ENCODE results near the gene ZFYVE28. TPM values are rescaled to one million over a fixed set of nuclear protein-coding genes. Genes with fewer than 3 reads are reported as not detected.

The ZFYVE28 gene
- total and polyA plus RNA-seq, 2 of the 8 experiments (the other 6 are each of a cell fraction or from before 2014, with no cell fraction given): 1.7 to 4.9 TPM

DNA sequence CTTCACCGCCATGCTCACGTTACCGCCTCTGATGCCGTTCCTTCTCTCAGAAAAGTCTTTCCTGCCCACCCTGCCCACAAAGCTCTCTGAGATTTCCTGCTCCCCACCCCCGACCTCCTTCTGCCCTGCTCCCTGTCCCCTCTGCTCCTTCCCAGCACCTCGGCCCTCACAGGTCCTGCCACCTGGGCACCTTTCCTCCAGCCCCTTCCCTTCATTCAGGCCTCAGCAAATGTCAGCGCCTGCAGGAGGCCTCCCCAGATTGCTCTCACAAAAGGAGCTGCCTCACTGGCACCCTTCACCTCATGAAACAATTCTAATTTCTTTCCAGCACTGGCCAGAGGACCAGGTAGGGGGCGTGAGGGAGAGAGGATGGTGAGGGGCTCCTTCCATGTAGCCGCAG, 122.9 kb downstream of the ZFYVE28 start:
- Histone ChIP-seq H3K23me2 (ENCODE audit: low read depth, low read length) (no peaks in the 10 kb centered on the region), H2AFZ (ENCODE audit: low read length) (no peak overlapping the region), H3K14ac (ENCODE audit: insufficient read length) (no peak overlapping the region), H3K18ac (ENCODE audit: extremely low read depth, low read length) (no peak overlapping the region), H2AK5ac (ENCODE audit: low read depth, low read length) (no peak overlapping the region), H3K4me2 (ENCODE audit: insufficient read depth in 1 of 2, low read depth in 2 of 2, low read length in 2 of 2) (no peak overlapping the region), H3K23ac (ENCODE audit: insufficient read length) (no peak overlapping the region), H2BK5ac (ENCODE audit: low read depth, low read length) (no peak overlapping the region), H3K27ac (ENCODE audit: low read depth, low read length) (no peak overlapping the region), H3K79me2 (ENCODE audit: control insufficient read depth in 1 of 2, insufficient read depth in 2 of 2, low read length in 2 of 2) (no peaks in the 10 kb centered on the region), H4K8ac (ENCODE audit: extremely low read depth, insufficient read depth, low read length) (no peak overlapping the region), H3K79me1 (ENCODE audit: low read depth, low read length) (no peaks in the 10 kb centered on the region; the same call in 1 of the 2 replicates), H3K9me3 (ENCODE audit: insufficient read depth in 2 of 2, low read depth in 1 of 2, low read length in 1 of 2) (no peaks in the 10 kb centered on the region), H3K27me3 (replicated peaks in 1 of 4; ENCODE audit: control insufficient read depth in 3 of 4, extremely low read depth in 1 of 4, insufficient read depth in 3 of 4, low read length in 3 of 4) (no peaks in the 10 kb centered on the region), H4K91ac (replicated peaks; ENCODE audit: insufficient read length, low read length) (no peak overlapping the region), H4K5ac (ENCODE audit: insufficient read length, low read depth, low read length) (no peak overlapping the region), H2BK12ac (ENCODE audit: low read depth, low read length) (no peak overlapping the region), H2BK20ac (ENCODE audit: low read length) (no peak overlapping the region), H3K9ac (replicated peaks in 1 of 4; ENCODE audit: extremely low read depth in 1 of 4, low read depth in 3 of 4, low read length in 3 of 4) (no peak overlapping the region), H3K4me1 (replicated peaks in 1 of 4; ENCODE audit: control insufficient read depth in 3 of 4, insufficient read depth in 4 of 4, low read length in 3 of 4) (peaks cover 0 to 3% (median 0%) of the 10 kb centered on the region in 4 experiments; a peak in 1 of 7 replicates), H2BK15ac (ENCODE audit: low read length) (no peak overlapping the region), H3K36me3 (ENCODE audit: control insufficient read depth in 2 of 4, insufficient read depth in 4 of 4, low read length in 3 of 4) (no peaks in the 10 kb centered on the region), H3K4ac (replicated peaks; ENCODE audit: insufficient read length, low read depth, low read length) (no peak overlapping the region), H2BK120ac (replicated peaks; ENCODE audit: low read depth, low read length) (no peak overlapping the region), H4K20me1 (replicated peaks in 1 of 2; ENCODE audit: control insufficient read depth in 1 of 2, insufficient read depth in 2 of 2, low read length in 2 of 2) (no peaks in the 10 kb centered on the region), H3K56ac (replicated peaks; ENCODE audit: insufficient read length, low read depth, low read length) (no peak overlapping the region), H3K4me3 (ENCODE audit: extremely low read depth in 1 of 4, insufficient read depth in 2 of 4, low read depth in 3 of 4, low read length in 4 of 4) (no peak overlapping the region)
- WGBS, 2 experiments (ENCODE audit: extremely low coverage in 1 of 2, insufficient coverage in 1 of 2, insufficient read length in 1 of 2, insufficient replicate concordance in 2 of 2, low coverage in 1 of 2, low lambda C conversion rate in 2 of 2, missing lambda C conversion rate in 1 of 2): 83% methylated on average over 9 of the region's 9 CpGs; no CpG with 5 or more reads in 1 of the 2 experiments
- POLR2A ChIA-PET (ENCODE audit: partially characterized antibody): no interaction called here
- CTCF ChIA-PET (ENCODE audit: partially characterized antibody): interaction anchor here (0.6 to 2.2 kb wide), 5 partner anchors 9 to 98 kb away, joined by 3 to 8 read pairs (median 3); no protein-coding TSS in a partner anchor
- DNase-seq (ENCODE audit: low read depth in 1 of 2, low spot score in 2 of 2) (peak in 1 of 2 experiments; percentile 41), FAIRE-seq (no peak)
- TF ChIP-seq RAD21 (IDR thresholded peaks at IDR 0.05 in 1 of 2, conservative IDR thresholded peaks at IDR 0.05 in 1 of 2; ENCODE audit: low read depth in 2 of 2, low read length in 2 of 2): peak in 1 of 2 experiments; percentile 4; a peak in 1 of 4 replicates
- TF ChIP-seq BACH1 (IDR thresholded peaks at IDR 0.05; ENCODE audit: low read length): no peak
- TF ChIP-seq EGR1 (IDR thresholded peaks at IDR 0.05; ENCODE audit: borderline replicate concordance, low read depth, low read length): no peak
- TF ChIP-seq KDM5A (IDR thresholded peaks at IDR 0.05; ENCODE audit: low read length): no peak
- no peak for TF ChIP-seq NANOG (IDR thresholded peaks at IDR 0.05; ENCODE audit: insufficient read depth, low read depth, low read length, poor library complexity, severe bottlenecking)
- TF ChIP-seq, protein P1, sequence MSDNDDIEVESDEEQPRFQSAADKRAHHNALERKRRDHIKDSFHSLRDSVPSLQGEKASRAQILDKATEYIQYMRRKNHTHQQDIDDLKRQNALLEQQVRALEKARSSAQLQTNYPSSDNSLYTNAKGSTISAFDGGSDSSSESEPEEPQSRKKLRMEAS (IDR thresholded peaks at IDR 0.05): no peak
- no peak for TF ChIP-seq CREB1 (IDR thresholded peaks at IDR 0.05)
- no peak for TF ChIP-seq HDAC6 (IDR thresholded peaks at IDR 0.05; ENCODE audit: low read depth, low read length)
- no peak for TF ChIP-seq ZNF274 (IDR thresholded peaks at IDR 0.05; ENCODE audit: borderline replicate concordance, extremely low read depth, low read length)
- TF ChIP-seq CTCF (IDR thresholded peaks at IDR 0.05; ENCODE audit: control extremely low read depth in 1 of 3, insufficient read depth in 1 of 3, low read depth in 1 of 3, low read length in 3 of 3): peak in 1 of 3 experiments; percentile 1; a peak in 1 of 4 replicates
- no peak for TF ChIP-seq NRF1 (IDR thresholded peaks at IDR 0.05; ENCODE audit: low read depth, low read length)

All from H1 (cell line).